Activated CD4-positive, alpha-beta memory T cell treated with anti-CD3 and anti-CD28 coated beads, Interleukin-2, amount 10 ng/mL, durations not matched to agents 7 days and 5 days (primary cell): ENCODE data around the gene ATP2A2. TPM values are rescaled to one million over a fixed set of nuclear protein-coding genes. Genes with fewer than 3 reads are reported as not detected.
A peak's percentile ranks its signal among the peaks of the same experiment; 100 is the strongest.

Source experiments
- CTCF ChIA-PET: fragments of 350-600 bp; sonication (Branson Sonifier 250); formaldehyde crosslinking; loops from one replicate; lab custom pipeline; 2021; ENCODE audit warnings: antibody characterized with exemption, inconsistent platforms; lab: Charles Lee
- POLR2A ChIA-PET: fragments of 350-600 bp; sonication (Branson Sonifier 250); formaldehyde crosslinking; loops from one replicate; lab custom pipeline; 2021; ENCODE audit warnings: antibody characterized with exemption; lab: Charles Lee
- DNase-seq: peaks from one replicate; pipeline ENCODE4 v3.0.0-alpha.2; 2020
- H3K27ac Mint-ChIP-seq: one replicate; pipeline ENCODE4 v1.8.0; 2021; ENCODE audit warnings: mild to moderate bottlenecking, mixed read lengths
- H3K27me3 Mint-ChIP-seq: one replicate; pipeline ENCODE4 v1.8.0; 2021; ENCODE audit warnings: mixed read lengths
- H3K36me3 Mint-ChIP-seq: one replicate; pipeline ENCODE4 v1.8.0; 2021; ENCODE audit warnings: low read depth, mixed read lengths
- H3K4me1 Mint-ChIP-seq: one replicate; pipeline ENCODE4 v1.8.0; 2021; ENCODE audit warnings: mixed read lengths
- H3K4me3 Mint-ChIP-seq: one replicate; pipeline ENCODE4 v1.8.0; 2021; ENCODE audit warnings: mild to moderate bottlenecking, mixed read lengths
- H3K9me3 Mint-ChIP-seq: one replicate; pipeline ENCODE4 v1.8.0; 2021; ENCODE audit warnings: mixed read lengths
- total RNA-seq, 2 experiments: library from RNA; stranded (reverse); gene quantifications; one replicate each; pipeline ENCODE4 v1.2.3, GENCODE V29; 2021

Gene ATP2A2
- total RNA-seq, 2 experiments from 2014 or later: 142 TPM

DNA sequence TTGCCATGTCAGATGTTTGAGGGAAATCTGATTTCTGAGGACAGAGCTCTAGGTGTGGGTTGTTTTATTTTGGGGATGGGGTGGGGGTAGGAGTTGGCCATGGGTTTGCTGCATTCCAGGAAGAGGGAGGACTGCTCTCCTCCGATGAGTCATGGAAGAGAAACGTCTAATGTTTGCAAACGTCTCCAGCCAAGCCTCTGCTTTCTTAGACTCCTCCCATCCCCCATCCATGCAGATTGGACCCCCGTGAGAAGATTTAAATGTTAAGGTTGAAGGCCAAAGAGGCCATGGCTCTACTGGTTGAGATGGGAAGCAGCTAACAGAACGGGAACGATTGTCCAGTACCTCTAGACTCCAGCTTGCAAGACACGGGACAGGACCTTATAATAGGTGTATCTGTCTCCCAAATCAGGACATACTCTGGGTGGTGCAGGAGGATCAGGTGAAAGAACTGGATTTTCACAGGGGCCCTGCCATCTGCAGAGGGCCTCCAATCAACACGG lies 11.4 kb upstream of the ATP2A2 start:
- no peak for DNase-seq
- Mint-ChIP-seq H3K4me3 (no peak overlapping the region), H3K27me3 (peaks cover 29% of the 10 kb centered on the region), H3K9me3 (no peaks in the 10 kb centered on the region), H3K36me3 (no peaks in the 10 kb centered on the region), H3K4me1 (no peaks in the 10 kb centered on the region), H3K27ac (no peak overlapping the region)
- ChIA-PET POLR2A (interaction anchor here (1.6 kb wide), 1 partner anchor 11 kb away, joined by 10 read pairs; the partner anchor contains the start of gene ATP2A2), CTCF (interaction anchor here (0.8 kb wide), 1 partner anchor 162 kb away, joined by 3 read pairs; no protein-coding TSS in a partner anchor)

DNA sequence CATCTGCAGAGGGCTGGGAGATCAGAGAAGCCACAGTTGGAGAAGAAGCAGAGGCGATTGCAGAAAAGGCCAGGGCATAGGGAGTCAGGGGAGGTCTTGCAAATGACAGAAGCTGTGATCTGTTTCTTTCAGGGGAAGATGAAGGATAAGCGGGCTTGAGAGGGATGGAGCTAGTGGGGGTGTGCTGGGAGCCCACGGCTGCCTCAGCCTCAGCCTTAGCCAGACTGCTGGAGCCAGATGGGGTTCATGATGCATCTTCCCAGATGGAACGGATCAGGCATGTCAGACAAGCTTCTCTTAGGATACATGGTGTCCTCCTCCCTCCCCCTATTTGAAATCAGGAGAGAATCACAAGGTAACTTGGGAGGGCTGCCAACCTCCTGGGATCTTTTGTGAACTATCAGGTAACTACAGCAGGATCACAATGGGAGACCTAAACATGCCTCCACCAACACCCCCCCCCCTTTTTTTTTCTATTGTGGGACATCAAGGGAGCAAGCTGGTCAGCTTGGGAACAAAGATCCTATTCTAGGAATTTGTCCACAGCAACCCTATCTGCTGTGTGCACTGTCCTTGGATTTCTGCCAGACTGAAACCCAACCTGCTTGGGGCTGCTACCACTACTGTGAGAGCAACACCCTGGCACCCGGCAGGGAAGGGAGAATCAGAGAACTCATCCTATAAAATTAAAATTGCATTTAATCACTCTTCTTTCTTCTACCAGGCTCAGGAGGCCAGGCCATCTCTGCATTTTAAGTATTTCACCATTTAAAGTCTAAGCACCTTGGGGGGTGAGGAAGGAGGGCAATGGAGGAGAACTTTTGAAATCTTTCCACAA lies 10.7 kb upstream of the ATP2A2 start:
- H3K27ac Mint-ChIP-seq: no peak overlapping the region
- CTCF ChIA-PET: interaction anchor here (1.2 kb wide), 1 partner anchor 150 kb away, joined by 3 read pairs; no protein-coding TSS in a partner anchor
- peaks cover 29% of the 10 kb centered on the region for H3K27me3 Mint-ChIP-seq
- no peaks in the 10 kb centered on the region for H3K36me3 Mint-ChIP-seq
- POLR2A ChIA-PET: interaction anchor here (0.6 to 1.6 kb wide), 2 partner anchors 11 to 593 kb away, joined by 3 to 10 read pairs; partner anchors contain the start of gene ATP2A2
- no peak overlapping the region for H3K4me3 Mint-ChIP-seq
- no peak for DNase-seq
- no peaks in the 10 kb centered on the region for H3K9me3 Mint-ChIP-seq
- H3K4me1 Mint-ChIP-seq: no peaks in the 10 kb centered on the region

DNA sequence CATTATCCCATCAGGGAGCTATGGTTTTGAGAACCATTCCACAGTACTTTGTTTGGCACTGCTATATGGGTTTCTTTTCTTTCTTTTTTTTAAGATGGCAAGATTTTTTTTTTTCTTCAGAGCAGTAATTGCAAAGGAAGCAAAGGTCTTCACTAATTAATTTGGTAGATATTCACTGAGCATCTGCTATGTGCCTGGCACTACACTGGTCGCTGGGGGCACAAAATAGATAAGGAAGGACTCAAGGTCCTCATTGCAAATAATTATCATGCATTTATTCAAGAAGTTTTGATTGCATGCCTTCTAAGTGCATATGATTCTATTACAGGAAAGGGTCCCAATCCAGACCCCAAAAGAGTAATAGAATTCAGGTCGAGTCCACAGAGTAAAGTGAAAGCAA lies 10.0 kb upstream of the ATP2A2 start:
- ChIA-PET CTCF (interaction anchor here (1.2 kb wide), 1 partner anchor 150 kb away, joined by 3 read pairs; no protein-coding TSS in a partner anchor), POLR2A (interaction anchor here (1.6 kb wide), 1 partner anchor 10 kb away, joined by 10 read pairs; the partner anchor contains the start of gene ATP2A2)
- Mint-ChIP-seq H3K36me3 (no peaks in the 10 kb centered on the region), H3K9me3 (no peaks in the 10 kb centered on the region), H3K4me1 (no peaks in the 10 kb centered on the region), H3K27ac (no peak overlapping the region), H3K4me3 (no peak overlapping the region), H3K27me3 (peaks cover 25% of the 10 kb centered on the region)
- no peak for DNase-seq

DNA sequence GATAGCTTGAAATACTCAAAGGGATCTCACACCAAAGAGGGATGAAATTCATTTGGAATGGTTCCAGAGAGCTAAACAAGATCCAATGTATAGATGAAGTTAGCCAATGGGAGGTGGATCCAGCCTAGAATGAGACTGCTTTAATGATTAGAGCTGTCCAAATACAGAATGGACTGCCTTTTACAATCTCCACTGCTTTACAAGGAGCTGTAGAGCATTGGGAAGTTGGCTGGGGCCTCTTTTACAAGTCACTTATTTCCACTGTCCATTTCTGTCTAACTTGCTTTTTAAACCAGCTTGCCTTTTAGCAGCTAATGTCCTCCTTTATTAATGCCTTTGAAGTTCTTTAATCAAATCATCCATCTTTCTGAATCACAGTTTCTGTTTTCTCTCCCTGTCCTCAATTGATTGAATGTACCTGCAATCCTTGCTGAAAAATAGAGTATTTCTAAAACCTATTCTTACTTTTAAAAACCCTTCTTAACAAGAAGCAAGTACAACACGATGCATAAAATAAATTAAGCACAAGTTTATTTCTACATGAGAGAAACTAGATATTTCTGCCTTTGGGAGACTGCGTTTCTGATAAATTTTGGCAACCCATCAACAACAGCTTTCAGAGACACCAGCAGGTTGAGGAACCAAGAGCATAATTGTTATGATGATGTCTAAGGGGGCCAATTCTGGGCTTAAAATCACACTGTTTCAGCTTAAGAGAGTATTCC lies 3.4 kb upstream of the ATP2A2 start:
- no peak for DNase-seq
- H3K27me3 Mint-ChIP-seq: peaks cover 10% of the 10 kb centered on the region
- no peak overlapping the region for H3K27ac Mint-ChIP-seq
- no peak overlapping the region for H3K4me3 Mint-ChIP-seq
- peaks cover 13% of the 10 kb centered on the region for H3K4me1 Mint-ChIP-seq
- no peaks in the 10 kb centered on the region for H3K9me3 Mint-ChIP-seq
- ChIA-PET CTCF (interaction anchor here (0.9 to 2.3 kb wide), 2 partner anchors 154 to 191 kb away, joined by 3 to 8 read pairs; partner anchors contain the start of genes FAM216A and GPN3), POLR2A (interaction anchor here (0.8 to 2.4 kb wide), 2 partner anchors 9 to 34 kb away, joined by 3 to 6 read pairs; no protein-coding TSS in a partner anchor)
- peaks cover 7% of the 10 kb centered on the region for H3K36me3 Mint-ChIP-seq

DNA sequence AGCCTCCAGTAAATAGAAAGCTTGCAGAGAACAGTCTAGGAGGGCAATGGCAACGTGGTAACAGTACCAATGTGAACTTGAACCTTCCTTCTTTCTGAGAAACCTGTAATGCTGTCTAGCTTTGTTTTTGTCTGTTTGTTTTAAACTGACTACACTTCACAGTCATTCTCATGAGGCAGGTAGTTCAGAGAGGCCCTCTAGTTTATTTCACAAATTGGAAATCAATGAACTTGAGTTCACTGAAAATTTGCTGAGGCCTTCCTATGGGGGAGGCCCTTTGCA lies 2.9 kb upstream of the ATP2A2 start:
- DNase-seq: no peak
- ChIA-PET CTCF (interaction anchor here (2.3 kb wide), 1 partner anchor 153 kb away, joined by 8 read pairs; no protein-coding TSS in a partner anchor), POLR2A (interaction anchor here (0.8 to 4.6 kb wide), 3 partner anchors 8 to 34 kb away, joined by 3 to 25 read pairs (median 6); no protein-coding TSS in a partner anchor)
- Mint-ChIP-seq H3K4me3 (no peak overlapping the region), H3K9me3 (no peaks in the 10 kb centered on the region), H3K4me1 (peaks cover 18% of the 10 kb centered on the region), H3K36me3 (peaks cover 12% of the 10 kb centered on the region), H3K27me3 (peaks cover 9% of the 10 kb centered on the region), H3K27ac (no peak overlapping the region)

DNA sequence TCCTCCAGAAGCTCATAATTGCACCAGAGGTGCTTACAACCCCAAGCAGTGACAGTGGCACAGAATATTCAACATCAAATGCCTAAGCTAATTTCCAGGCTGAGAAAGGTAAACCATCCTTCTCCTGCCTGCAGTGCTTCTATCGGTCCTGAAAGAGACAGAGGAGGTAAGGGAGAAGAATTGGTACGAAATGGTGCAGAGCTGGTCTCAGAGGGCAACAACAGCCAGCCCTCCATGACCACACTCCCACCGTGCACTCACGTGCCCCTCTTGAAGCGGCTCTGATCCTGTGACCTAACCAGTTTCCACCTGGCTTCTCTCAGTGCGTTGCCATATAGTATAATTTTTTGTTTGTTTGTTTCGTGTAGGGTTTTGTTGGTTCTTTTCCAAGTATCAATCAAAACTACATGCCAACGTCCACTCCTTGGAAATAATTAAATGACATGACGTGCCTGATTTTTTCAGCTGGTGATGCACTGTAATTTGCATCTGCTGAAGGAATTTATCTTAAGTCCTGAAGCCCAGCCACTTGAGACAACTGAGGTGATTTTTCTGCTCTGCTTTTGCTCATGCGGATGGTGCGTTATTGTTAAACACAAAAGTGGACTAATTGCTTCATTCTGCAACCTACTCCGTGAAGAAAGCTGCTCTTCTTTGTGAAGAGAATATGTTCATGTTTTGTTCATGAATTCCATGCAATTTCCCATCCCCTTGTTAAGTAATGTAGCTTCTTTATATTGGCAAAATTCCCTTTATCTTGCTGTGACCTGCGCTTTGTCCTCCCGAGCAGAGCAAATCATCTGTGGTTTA lies 1.3 kb upstream of the ATP2A2 start:
- Mint-ChIP-seq H3K4me1 (peaks cover 34% of the 10 kb centered on the region), H3K27me3 (peaks cover 8% of the 10 kb centered on the region), H3K9me3 (no peaks in the 10 kb centered on the region), H3K27ac (no peak overlapping the region), H3K4me3 (peak overlapping the region; percentile 82), H3K36me3 (peaks cover 28% of the 10 kb centered on the region)
- ChIA-PET POLR2A (interaction anchor here (0.6 to 4.6 kb wide), 30 partner anchors 9 to 1842 kb away, joined by 3 to 41 read pairs (median 4); partner anchors contain the start of genes ANAPC7, ARPC3, FAM216A and IFT81), CTCF (interaction anchor here (0.6 to 2.3 kb wide), 12 partner anchors 8 to 434 kb away, joined by 3 to 13 read pairs (median 4); partner anchors contain the start of genes ARPC3, FAM216A, IFT81 and RAD9B)
- no peak for DNase-seq

DNA sequence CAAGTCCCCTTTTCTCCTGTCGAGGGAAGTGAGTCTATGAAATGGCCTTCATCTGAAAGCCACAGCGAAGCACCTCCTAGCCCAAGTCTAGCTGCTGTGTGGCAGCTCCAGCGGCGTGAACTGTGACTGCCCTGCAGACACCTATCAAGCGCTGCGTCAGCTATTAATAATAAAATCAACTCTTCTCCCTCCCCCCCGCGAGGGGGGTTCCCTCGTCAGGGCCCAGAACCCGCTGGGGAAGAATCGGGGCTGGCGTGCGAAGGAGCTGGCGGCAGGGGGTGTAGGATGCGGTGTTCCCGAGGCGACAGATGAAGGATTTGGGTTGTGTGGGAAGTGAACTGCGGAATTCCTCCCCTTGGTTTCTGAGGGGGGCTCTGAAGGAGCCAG lies 662 bp upstream of the ATP2A2 start:
- peak overlapping the region; percentile 82 for H3K4me3 Mint-ChIP-seq
- H3K27ac Mint-ChIP-seq: peak overlapping the region; percentile 73
- H3K9me3 Mint-ChIP-seq: no peaks in the 10 kb centered on the region
- POLR2A ChIA-PET: interaction anchor here (0.7 to 4.6 kb wide), 35 partner anchors 8 to 1561 kb away, joined by 3 to 41 read pairs (median 4); partner anchors contain the start of genes ANAPC7, ARPC3, FAM216A and IFT81
- H3K27me3 Mint-ChIP-seq: peaks cover 8% of the 10 kb centered on the region
- CTCF ChIA-PET: interaction anchor here (0.7 to 1.5 kb wide), 10 partner anchors 13 to 435 kb away, joined by 3 to 13 read pairs (median 4); partner anchors contain the start of genes ARPC3, FAM216A, IFT81 and RAD9B
- peak; percentile 47 for DNase-seq
- H3K4me1 Mint-ChIP-seq: peaks cover 40% of the 10 kb centered on the region
- peaks cover 34% of the 10 kb centered on the region for H3K36me3 Mint-ChIP-seq

DNA sequence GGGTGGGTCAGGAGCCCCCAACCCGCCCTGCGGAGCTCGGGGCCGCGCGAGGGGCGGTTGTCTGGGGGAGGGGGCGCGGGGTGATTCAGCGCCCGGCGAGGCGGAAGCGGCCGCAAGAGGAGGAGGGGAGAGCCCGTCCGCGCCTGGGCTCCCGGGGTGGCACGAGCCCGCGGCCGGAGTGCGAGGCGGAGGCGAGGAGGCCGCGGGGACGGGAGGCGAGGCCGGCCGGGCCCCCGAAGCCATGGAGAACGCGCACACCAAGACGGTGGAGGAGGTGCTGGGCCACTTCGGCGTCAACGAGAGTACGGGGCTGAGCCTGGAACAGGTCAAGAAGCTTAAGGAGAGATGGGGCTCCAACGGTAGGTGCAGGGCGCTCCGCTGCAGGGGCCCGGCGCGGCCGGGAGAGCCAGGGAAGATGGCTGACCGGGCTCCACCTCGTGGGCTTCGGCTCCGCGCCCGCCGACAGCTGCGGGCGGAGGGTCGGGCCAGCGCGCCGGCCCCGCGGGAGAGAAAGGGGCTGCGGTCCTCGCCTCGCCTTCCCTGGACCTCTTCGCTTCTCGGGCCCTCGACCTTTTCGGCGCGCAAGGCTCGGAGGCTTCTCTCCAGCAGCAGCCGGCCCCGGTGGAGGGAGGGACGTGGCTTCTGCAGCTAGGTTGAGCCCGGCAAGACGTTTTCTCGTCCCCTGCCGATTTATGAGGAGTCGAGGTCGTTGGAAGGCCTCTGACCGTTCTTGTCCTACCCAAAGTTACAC lies 677 bp downstream of the ATP2A2 start:
- POLR2A ChIA-PET: interaction anchor here (0.8 to 4.6 kb wide), 16 partner anchors 8 to 459 kb away, joined by 3 to 41 read pairs (median 8); partner anchors contain the start of genes ANAPC7, ARPC3, IFT81 and RAD9B
- Mint-ChIP-seq H3K36me3 (peaks cover 47% of the 10 kb centered on the region), H3K4me3 (peak overlapping the region; percentile 82), H3K9me3 (no peaks in the 10 kb centered on the region), H3K27me3 (peaks cover 8% of the 10 kb centered on the region), H3K4me1 (peaks cover 51% of the 10 kb centered on the region), H3K27ac (peak overlapping the region; percentile 85)
- CTCF ChIA-PET: interaction anchor here (0.6 to 1.8 kb wide), 4 partner anchors 31 to 317 kb away, joined by 3 to 9 read pairs (median 4); no protein-coding TSS in a partner anchor
- peak; percentile 56 for DNase-seq

DNA sequence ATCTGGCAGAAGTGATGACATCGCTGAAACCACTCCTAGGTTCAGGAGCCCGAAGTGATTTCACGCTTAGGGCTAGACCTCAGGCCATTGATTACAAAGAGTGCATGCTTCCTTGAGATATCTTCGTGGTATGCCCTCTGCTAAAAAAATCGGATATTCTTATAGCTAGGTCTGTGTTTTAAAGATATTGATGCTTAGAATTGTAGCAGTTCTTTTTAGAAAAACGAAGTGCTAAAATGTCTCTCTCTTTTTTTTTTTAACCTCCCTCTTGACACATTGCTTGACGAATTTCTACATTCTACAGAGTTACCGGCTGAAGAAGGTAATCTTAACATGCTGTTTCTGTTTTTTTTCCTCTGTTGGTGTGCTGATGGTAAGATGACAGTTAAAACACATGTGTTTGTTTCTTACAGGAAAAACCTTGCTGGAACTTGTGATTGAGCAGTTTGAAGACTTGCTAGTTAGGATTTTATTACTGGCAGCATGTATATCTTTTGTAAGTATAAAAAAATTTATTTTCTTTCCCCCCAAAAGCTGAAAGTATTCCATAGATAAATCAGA lies 1.3 kb downstream of the ATP2A2 start:
- DNase-seq: no peak
- peaks cover 57% of the 10 kb centered on the region for H3K4me1 Mint-ChIP-seq
- peaks cover 8% of the 10 kb centered on the region for H3K27me3 Mint-ChIP-seq
- no peaks in the 10 kb centered on the region for H3K9me3 Mint-ChIP-seq
- ChIA-PET CTCF (interaction anchor here (0.7 to 1.8 kb wide), 3 partner anchors 149 to 316 kb away, joined by 3 to 9 read pairs (median 4); no protein-coding TSS in a partner anchor), POLR2A (interaction anchor here (0.9 to 4.6 kb wide), 12 partner anchors 7 to 289 kb away, joined by 3 to 41 read pairs (median 6); partner anchors contain the start of genes ANAPC7, ARPC3 and IFT81)
- peak overlapping the region; percentile 72 for H3K27ac Mint-ChIP-seq
- peaks cover 52% of the 10 kb centered on the region for H3K36me3 Mint-ChIP-seq
- peak overlapping the region; percentile 82 for H3K4me3 Mint-ChIP-seq

DNA sequence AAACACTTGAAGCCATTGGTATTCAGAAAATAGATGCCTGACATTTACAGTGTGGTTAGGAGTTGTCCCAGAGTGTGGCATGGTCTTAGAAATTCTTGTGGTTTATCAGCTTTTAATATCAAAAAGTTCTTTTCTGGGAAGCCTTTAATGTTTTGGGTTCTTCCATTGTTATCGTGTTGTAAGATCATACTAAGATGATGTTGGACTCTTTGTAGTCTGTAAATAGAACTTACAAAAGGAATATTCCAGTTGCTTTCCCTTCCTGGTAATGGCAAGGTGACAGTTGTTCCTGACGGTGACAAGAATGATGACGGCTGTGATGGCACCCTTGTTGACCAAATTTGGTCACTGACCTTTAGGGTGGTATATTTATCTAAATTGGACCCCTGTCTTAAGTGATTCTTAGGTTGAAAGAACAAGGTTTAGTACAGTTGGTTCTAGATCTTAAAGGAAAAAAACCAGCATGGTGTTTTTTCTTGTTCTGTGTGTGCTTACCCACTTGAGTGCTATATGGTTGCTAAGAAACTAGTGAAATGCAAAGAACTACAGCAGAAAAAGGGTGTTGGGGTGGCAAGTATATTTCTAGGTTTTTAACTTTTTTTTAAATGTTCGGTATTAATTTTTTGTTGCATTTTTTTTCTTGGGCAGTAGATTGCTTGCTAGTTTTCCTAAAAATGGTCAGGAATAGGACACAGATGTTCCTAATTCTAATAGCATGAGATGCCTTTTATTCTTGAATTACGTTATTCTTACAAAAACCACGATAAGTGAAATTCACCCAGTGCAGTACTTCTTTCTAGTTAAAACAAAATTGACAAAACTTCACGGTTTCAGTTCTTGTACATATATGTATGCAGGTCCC lies 2.1 kb downstream of the ATP2A2 start:
- DNase-seq: no peak
- POLR2A ChIA-PET: interaction anchor here (0.9 to 4.6 kb wide), 8 partner anchors 6 to 290 kb away, joined by 3 to 41 read pairs (median 14); partner anchors contain the start of genes ARPC3 and IFT81
- peaks cover 60% of the 10 kb centered on the region for H3K36me3 Mint-ChIP-seq

More for the DNA sequence above, 2.1 kb downstream of the ATP2A2 start:
- peak overlapping the region; percentile 82 for H3K4me3 Mint-ChIP-seq
- CTCF ChIA-PET: interaction anchor here (0.6 to 1.8 kb wide), 3 partner anchors 148 to 977 kb away, joined by 4 to 9 read pairs (median 4); no protein-coding TSS in a partner anchor
- H3K27me3 Mint-ChIP-seq: peaks cover 8% of the 10 kb centered on the region
- H3K9me3 Mint-ChIP-seq: no peaks in the 10 kb centered on the region
- H3K4me1 Mint-ChIP-seq: peaks cover 64% of the 10 kb centered on the region
- peak overlapping the region; percentile 72 for H3K27ac Mint-ChIP-seq
